GM21717 (cell line): ENCODE measurements around the gene DHRSX.
"Not testable (repeated sequence)": the region's sequence is repeated elsewhere in the genome, so short reads cannot be mapped to it uniquely, and the experiment has no call there.

ENCODE experiments used
- ATAC-seq: cut with Tn5 transposase; IDR thresholded peaks from one replicate; pipeline ENCODE4 v1.9.1; 2021; ENCODE audit warnings: mild to moderate bottlenecking, moderate library complexity; ENCODE audit not compliant: unreplicated experiment

DHRSX gene

GRCh38 chrX:2406891-2407518, 93.8 kb downstream of the DHRSX start:
- ATAC-seq, result no peak

DNA sequence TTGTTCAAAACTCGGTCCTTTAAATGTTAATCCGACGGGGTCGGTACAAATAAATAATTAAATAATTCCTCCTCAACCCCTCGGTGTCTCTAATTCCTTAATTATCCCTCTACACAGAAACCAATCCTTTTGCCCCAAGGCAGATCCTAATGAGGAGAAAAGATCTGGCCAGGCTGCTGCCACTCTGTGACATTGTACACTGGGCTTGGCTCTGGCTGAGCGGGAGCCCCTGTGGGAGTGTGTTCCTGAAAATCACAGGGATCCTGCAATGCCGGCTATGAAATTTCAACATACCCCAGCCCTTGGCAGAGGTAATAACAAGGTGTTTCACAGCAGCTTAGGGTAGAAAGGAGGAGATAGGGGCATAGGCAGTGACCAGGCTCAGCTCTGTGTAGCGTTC, 96.0 kb downstream of the DHRSX start:
- ATAC-seq, result no peak

DNA sequence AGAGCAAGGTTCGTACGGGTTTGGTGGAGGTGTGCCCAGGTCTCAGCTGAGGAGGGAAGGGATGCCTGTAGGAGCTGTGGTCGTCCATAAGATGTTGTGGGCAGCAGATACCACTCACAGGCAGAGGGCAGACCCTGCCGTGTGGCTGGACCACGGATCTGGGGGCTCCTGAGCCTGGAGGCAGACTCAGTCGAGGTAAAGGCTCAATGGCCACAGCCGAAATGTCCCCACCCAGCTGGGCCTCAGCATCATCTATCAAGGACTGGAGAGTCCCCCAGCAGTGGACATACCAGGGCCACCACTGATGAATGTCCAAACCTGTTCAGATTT, 98.5 kb downstream of the DHRSX start:
- no peak for ATAC-seq

- ATAC-seq, result no peak
Measured at GRCh38 chrX:2401590-2402360, 99.0 kb downstream of the DHRSX start.

- no peak for ATAC-seq
Measured at GRCh38 chrX:2401201-2401589, 99.6 kb downstream of the DHRSX start.

DNA sequence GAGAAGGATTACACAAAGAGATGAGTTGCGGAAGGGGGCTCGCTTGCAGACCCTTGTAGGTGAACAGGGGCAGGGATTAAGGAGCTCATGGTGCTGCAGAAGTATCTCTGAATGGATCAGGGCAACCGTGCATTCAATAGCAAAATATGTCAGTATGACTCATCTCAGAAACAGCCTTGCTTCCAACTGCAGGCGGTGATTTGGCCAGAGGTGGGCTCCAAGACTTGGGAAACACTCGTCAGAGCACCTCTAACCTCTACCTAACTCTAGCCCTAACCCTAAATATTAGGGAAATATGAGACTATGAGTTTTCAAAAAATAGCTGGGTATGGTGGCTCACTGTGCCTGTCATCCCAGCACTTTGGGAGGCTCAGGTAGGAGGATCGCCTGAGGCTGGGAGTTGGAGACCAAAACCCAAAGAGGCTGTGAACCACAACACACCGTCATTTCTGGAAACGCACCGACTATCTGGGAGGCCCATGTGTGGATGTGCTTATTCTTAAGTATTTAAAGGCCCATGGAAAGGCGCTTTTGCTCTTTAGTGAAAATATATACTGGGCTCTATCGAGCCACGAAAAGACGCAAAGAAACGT, 102.6 kb downstream of the DHRSX start:
- ATAC-seq, result no peak

DNA sequence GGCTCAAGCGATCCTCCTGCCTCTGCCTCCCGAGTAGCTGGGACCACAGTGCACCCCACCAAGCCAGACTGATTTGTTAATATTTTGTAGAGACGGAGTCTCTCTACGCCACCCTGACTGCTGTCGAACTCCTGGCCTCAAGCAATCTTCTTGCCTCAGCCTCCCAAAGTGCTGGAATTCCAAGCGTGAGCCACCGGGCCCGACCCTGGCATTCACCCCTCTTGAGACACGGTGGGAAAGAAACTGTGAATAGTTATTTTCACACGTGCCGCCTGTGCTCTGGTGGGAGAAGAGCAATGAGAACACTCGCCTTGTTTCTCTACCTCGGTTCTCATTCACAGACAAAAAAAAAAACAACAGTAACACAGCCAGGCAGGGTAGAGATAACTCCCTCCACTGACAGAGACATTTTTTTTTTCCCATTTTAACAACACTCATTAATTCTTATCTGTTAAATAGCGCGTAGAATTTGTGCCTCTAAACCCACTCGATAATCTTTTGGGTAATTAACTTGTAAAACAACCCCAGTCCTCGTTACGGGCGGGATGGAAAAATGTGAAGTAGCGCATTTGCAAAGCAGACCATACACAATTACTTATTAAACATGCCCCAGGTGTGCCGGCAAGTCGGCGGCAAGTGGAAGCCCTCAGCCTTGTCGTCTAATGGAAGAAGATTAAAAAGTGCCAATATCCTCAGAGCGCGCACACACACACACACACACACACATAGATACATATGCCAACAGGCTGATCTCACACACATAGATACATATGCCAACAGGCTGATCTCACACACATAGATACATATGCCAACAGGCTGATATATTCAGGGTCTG, 103.3 kb downstream of the DHRSX start:
- ATAC-seq, result no peak

- no peak for ATAC-seq
Measured at GRCh38 chrX:2395261-2395992, 105.3 kb downstream of the DHRSX start.

GRCh38 chrX:2391869-2392606, 108.7 kb downstream of the DHRSX start:
- no peak for ATAC-seq

DNA sequence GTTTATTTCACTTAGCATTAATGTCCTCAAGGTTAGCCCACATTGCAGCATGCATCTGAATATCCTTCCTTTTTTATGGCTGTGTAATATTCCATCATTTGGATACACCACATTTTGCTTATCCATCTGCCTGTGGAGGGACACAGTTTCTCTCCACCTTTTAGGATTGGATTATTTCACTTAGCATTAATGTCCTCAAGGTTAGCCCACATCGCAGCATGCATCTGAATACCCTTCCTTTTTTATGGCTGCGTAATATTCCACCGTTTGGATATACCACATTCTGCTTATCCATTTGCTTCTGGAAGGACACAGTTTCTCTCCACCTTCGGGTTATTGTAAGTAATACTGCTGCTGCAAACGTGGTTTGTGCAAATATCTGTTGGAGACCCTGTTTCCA, 110.0 kb downstream of the DHRSX start:
- no peak for ATAC-seq

DNA sequence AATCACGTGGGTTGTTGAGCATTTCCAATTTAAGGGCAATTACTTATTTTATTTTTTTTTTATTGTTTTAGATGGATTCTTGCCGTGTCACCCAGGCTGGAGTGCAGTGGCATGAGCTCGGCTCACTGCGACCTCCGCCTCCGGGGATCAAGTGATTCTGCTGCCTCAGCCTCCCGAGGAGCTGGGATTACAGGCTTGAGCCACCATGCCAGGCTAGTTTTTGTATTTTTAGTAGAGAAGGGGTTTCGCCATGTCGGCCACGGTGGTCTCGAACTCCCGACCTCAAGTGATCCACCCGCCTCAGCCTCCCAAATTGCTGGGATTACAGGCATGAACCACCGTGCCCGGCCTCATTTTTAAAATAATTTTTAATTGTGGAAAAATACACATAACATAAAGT, 111.0 kb downstream of the DHRSX start:
- ATAC-seq, result not testable (repeated sequence)

DNA sequence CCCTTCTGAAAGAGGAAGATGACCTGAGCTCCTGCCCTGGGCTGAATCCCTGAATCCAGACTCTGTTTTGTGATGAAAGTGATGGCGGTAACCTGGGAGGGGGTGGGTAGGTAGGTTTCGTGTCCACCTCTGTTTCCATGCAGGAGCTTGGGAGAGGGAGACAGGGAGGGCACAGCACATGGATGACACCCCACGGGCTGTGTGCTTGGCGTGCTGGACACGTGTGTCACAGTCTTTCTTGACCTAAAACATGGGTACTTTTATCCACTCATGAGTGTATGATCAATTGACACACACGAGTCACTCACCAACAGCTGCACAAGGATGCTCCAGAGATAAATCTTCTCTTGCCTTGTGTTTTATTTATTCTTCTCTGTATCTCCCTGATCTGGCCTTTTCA, 111.5 kb downstream of the DHRSX start:
- no peak for ATAC-seq

DNA sequence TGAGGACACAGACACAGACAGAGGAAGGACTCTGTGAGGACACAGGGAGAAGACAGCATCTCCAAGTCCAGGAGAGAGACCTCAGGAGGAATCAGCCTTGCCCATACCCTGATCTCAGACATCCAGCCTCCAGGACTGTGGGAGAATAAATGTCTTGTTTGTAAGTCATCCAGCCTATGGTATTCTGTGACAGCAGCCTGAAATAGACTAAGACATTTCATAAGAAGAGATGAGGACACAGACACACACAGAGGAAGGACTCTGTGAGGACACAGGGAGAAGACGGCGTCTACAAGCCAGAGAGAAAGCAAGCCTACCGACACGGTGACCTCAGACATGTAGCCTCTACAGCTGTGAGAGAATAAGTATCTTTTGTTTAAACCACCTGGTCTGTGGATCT, 112.1 kb downstream of the DHRSX start:
- no peak for ATAC-seq

DNA sequence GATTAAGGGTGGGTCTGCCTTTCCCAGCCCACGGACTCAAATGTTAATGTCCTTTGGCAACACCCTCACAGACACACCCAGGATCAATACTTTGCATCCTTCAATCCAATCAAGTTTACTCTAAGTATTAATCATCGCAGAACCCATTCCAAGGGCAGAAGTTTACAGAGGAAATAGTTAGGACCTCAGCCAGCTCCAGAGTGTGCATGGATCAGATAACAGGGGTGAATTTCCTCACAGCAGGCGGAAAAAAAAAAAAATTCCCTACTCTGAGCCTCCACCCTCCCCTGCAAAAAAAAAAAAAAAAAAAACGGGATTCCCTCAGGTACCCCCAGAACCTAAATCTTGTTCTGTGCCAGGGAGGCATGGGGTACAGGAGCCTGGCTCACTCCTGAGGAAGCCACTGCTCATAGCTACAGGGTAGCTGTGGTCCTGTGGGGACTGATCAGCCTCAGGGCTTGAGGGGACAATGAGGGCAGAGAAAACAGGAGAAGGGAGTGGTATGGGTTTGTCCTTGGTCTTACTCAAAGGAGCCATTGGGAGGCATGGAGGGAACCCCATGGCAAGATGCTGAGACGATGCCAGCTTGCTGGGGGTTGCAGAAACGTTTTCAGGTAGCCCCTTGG, 113.0 kb downstream of the DHRSX start:
- ATAC-seq, result no peak

- ATAC-seq, result no peak
Measured at GRCh38 chrX:2385224-2385623, 115.6 kb downstream of the DHRSX start.

DNA sequence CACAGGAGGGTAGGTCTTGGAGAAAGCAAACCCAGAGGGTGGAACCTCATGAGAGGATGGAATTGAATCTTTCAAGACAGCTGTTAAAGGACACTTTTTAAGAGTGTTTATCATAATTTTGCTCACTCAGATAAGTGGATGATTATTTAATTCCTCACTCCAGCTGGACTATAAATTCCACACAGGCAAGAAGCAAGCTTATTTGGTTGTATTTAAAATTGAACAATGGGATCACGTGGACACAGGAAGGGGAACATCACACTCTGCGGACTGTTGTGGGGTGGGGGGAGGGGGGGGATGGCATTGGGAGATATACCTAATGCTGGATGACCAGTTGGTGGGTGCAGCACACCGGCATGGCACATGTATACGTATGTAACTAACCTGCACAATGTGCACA, 116.3 kb downstream of the DHRSX start:
- ATAC-seq, result no peak

DNA sequence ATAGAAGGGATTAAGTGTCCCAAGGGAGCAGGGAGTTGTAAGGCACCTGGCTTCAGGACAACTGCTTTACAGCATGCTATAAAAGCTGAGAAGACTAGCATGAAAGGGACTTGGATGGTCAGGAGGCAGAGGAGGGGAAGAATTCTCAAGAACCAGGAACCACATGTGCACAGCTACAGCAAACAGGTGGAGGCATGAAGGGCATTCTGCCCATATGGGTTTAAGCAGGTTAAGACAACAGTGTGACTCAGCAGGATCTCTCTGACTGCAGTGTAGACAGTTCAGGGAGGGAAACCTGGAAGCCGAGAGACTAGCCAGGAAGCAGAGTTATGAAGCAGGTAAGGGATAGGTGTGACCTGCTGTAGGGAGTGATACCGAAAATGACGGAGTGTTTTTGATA, 117.0 kb downstream of the DHRSX start:
- no peak for ATAC-seq

- ATAC-seq, result no peak
Measured at GRCh38 chrX:2383144-2383543, 117.6 kb downstream of the DHRSX start.

- ATAC-seq, result not testable (repeated sequence)
Measured at GRCh38 chrX:2382433-2383048, 118.2 kb downstream of the DHRSX start.
